Common myeloid progenitor, CD34-positive (primary cell): Measurements from ENCODE around the gene MTERF2.

Source experiments
- CTCF ChIA-PET: fragments of 350-600 bp; sonication (Branson Sonifier 250); formaldehyde crosslinking; loops from one replicate; lab custom pipeline; 2021; ENCODE audit warnings: antibody characterized with exemption; lab: Charles Lee
- POLR2A ChIA-PET: fragments of 350-600 bp; sonication (Branson Sonifier 250); formaldehyde crosslinking; loops from one replicate; lab custom pipeline; 2021; ENCODE audit warnings: antibody characterized with exemption; lab: Charles Lee
- DNase-seq, 3 donors: peaks; one replicate each; pipeline versions ENCODE4 v3.0.0 to v3.0.0-alpha.2; 2013
- H3K27ac ChIP-seq, 2 experiments: 1 replicate in 1 of 2; 2 replicates in 1 of 2; pipeline ENCODE4 v1.7.0; 2013; ENCODE audit warnings: inconsistent platforms in 2 of 2, low read length in 2 of 2, mild to moderate bottlenecking in 2 of 2, low read depth in 1 of 2, moderate library complexity in 1 of 2; ENCODE audit not compliant: severe bottlenecking in 2 of 2, insufficient read depth in 1 of 2, poor library complexity in 1 of 2
- H3K27me3 ChIP-seq, 5 experiments: replicated peaks in 2 of 5; 1 replicate in 3 of 5; 2 replicates in 2 of 5; pipeline versions ENCODE4 v1.6.1 to v1.7.0; 2013; ENCODE audit warnings: low read length in 4 of 5, mild to moderate bottlenecking in 2 of 5, moderate library complexity in 2 of 5, inconsistent platforms in 1 of 5; ENCODE audit not compliant: insufficient read depth in 5 of 5, control insufficient read depth in 4 of 5
- H3K36me3 ChIP-seq, 4 experiments: 1 replicate in 2 of 4; 2 replicates in 2 of 4; pipeline versions ENCODE4 v1.6.1 to v1.7.0; 2013; ENCODE audit warnings: low read length in 3 of 4, control low read depth in 1 of 4, mild to moderate bottlenecking in 1 of 4; ENCODE audit not compliant: control insufficient read depth in 4 of 4, insufficient read depth in 4 of 4
- H3K4me1 ChIP-seq, 4 experiments: 1 replicate in 3 of 4; 2 replicates in 1 of 4; pipeline versions ENCODE4 v1.6.1 to v1.7.1; 2013; ENCODE audit warnings: low read length in 3 of 4, mild to moderate bottlenecking in 3 of 4, control low read depth in 1 of 4, inconsistent platforms in 1 of 4, moderate library complexity in 1 of 4; ENCODE audit not compliant: control insufficient read depth in 4 of 4, insufficient read depth in 4 of 4; ENCODE audit errors: control extremely low read depth in 1 of 4
- H3K4me3 ChIP-seq, 7 experiments: 1 replicate in 4 of 7; 2 replicates in 3 of 7; pipeline versions ENCODE4 v1.5.1 to v1.7.0; 2013; ENCODE audit warnings: mild to moderate bottlenecking in 7 of 7, low read length in 6 of 7, moderate library complexity in 6 of 7, inconsistent platforms in 2 of 7, low read depth in 2 of 7, control low read depth in 1 of 7; ENCODE audit not compliant: insufficient read depth in 4 of 7, control insufficient read depth in 1 of 7; ENCODE audit errors: extremely low read depth in 1 of 7
- H3K9me3 ChIP-seq, 5 experiments: 1 replicate in 4 of 5; 2 replicates in 1 of 5; pipeline versions ENCODE4 v1.6.1 to v1.7.1; 2013; ENCODE audit warnings: low read length in 4 of 5, mild to moderate bottlenecking in 2 of 5, inconsistent platforms in 1 of 5, low read depth in 1 of 5, moderate library complexity in 1 of 5; ENCODE audit not compliant: control insufficient read depth in 4 of 5, insufficient read depth in 2 of 5; ENCODE audit errors: control extremely low read depth in 1 of 5
- WGBS: methylation state at CpG from one replicate; pipeline ENCODE4 v1.1.5; 2013; ENCODE audit not compliant: insufficient coverage; 5-methylcytosine and 5-hydroxymethylcytosine counted together

Gene MTERF2

DNA sequence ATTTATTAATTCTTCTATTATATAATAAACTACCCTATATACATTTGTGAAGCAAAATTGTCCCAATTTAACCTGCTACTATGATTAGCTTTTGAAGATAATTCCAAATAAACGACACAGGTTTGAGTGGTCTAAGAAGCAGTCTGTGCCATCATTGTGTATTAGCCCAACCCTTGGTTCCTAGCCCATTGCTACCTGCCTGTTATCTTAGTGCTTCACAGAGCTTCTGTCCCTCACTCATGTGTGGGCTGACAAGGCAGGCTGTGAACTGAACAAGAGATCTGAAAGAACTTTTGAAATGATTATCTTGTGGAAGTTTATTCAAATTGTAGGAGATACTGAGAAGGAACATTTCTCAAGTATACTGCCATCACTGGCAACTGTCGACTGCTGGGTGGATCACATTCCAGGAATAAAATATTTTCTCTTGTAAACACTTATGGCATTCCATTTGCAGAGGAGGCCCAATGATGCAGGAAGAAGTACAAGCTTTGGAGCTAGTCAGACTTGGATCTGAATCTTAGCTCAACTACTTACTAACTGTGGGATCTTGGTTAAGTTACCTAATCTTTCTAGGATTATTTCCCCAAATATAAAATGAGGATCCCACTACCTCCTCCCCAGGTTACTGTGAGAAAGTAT lies 7.8 kb upstream of the MTERF2 start:
- ChIA-PET POLR2A (no interaction called here), CTCF (interaction anchor here (0.8 kb wide), 1 partner anchor 25 kb away, joined by 3 read pairs; no protein-coding TSS in a partner anchor)
- peaks cover 3 to 18% (median 6%) of the 10 kb centered on the region in 4 experiments for H3K36me3 ChIP-seq
- no peak overlapping the region for H3K27ac ChIP-seq
- 100% methylated on average over 2 of the region's 2 CpGs for WGBS
- no peaks in the 10 kb centered on the region for H3K9me3 ChIP-seq
- no peaks in the 10 kb centered on the region for H3K4me1 ChIP-seq
- no peak for DNase-seq
- no peaks in the 10 kb centered on the region for H3K27me3 ChIP-seq
- H3K4me3 ChIP-seq: no peak overlapping the region

DNA sequence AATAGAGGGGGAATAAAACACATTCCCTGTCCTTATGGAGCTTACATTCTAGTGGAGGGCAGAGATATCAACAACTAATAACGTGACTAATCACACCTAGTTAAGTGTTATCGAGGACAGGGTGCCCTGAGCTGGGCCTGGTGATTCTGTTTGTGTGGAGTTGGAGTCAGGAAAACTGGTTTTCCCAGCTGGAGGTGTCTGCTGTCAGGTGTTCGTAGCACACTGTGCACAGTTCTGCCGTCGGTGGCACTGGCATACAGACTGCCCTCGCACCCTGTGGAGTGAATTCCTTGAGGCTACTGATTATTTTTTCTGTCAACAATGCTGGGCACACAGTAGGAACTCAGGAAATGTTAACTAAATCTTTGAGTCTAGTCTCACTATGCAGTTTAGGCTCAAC lies 900 bp upstream of the MTERF2 start:
- Histone ChIP-seq H3K4me3 (peak overlapping the region in 1 of 7 experiments; percentile 87), H3K9me3 (no peaks in the 10 kb centered on the region), H3K27me3 (no peaks in the 10 kb centered on the region), H3K36me3 (peaks cover 0 to 6% (median 0%) of the 10 kb centered on the region in 4 experiments), H3K27ac (no peak overlapping the region), H3K4me1 (peaks cover 3 to 17% (median 8%) of the 10 kb centered on the region in 4 experiments)
- ChIA-PET CTCF (interaction anchor here (1.6 kb wide), 1 partner anchor 10 kb away, joined by 4 read pairs; no protein-coding TSS in a partner anchor), POLR2A (no interaction called here)
- DNase-seq: no peak
- 88% methylated on average over 6 of the region's 6 CpGs for WGBS

GRCh38 chr12:106986135-106986534 lies 811 bp downstream of the MTERF2 start:
- Histone ChIP-seq H3K36me3 (peaks cover 0 to 6% (median 0%) of the 10 kb centered on the region in 4 experiments), H3K27ac (peak overlapping the region in 1 of 2 experiments; percentile 74), H3K4me3 (peak overlapping the region in 6 of 7 experiments; percentile 78 to 87 (median 82)), H3K9me3 (no peaks in the 10 kb centered on the region), H3K27me3 (no peaks in the 10 kb centered on the region), H3K4me1 (peaks cover 3 to 17% (median 8%) of the 10 kb centered on the region in 4 experiments)
- 33% methylated on average over 3 of the region's 4 CpGs for WGBS
- ChIA-PET POLR2A (interaction anchor here (0.5 kb wide), 1 partner anchor 70 kb away, joined by 3 read pairs; no protein-coding TSS in a partner anchor), CTCF (interaction anchor here (1.4 to 1.6 kb wide), 2 partner anchors 8 to 13 kb away, joined by 4 to 5 read pairs; no protein-coding TSS in a partner anchor)
- DNase-seq: no peak

DNA sequence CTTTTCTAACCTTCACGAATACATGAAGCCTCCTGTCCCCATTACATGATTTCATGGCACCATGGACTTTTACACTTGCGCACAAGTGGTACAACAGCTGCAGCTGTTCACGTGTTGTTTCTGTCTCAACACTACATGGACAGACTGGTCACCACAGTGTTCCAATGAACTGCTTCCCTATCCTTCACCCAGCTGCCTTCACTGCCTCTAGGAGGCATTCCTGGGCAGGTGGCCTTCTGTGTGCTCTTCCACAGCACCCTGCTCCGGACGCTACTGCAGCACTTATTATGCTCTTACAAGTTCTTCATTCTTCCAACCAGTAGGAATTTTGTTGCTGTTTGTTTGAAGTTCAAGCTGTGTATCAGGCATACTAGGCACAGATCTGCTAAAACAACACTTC lies 1.5 kb downstream of the MTERF2 start:
- CTCF ChIA-PET: interaction anchor here (1.8 kb wide), 1 partner anchor 19 kb away, joined by 4 read pairs; no protein-coding TSS in a partner anchor
- WGBS: 100% methylated on average over 3 of the region's 5 CpGs
- H3K27ac ChIP-seq: peak overlapping the region in 1 of 2 experiments; percentile 7

GRCh38 chr12:106984588-106985137 lies 2.3 kb downstream of the MTERF2 start:
- Histone ChIP-seq H3K4me1 (peaks cover 3 to 17% (median 10%) of the 10 kb centered on the region in 4 experiments), H3K4me3 (no peak overlapping the region), H3K36me3 (peaks cover 0 to 6% (median 0%) of the 10 kb centered on the region in 4 experiments), H3K27me3 (no peaks in the 10 kb centered on the region), H3K27ac (no peak overlapping the region), H3K9me3 (no peaks in the 10 kb centered on the region)
- DNase-seq: peak in 2 of 3 donors; percentile 28 to 49
- POLR2A ChIA-PET: no interaction called here
- CTCF ChIA-PET: interaction anchor here (1.8 kb wide), 1 partner anchor 19 kb away, joined by 4 read pairs; no protein-coding TSS in a partner anchor
- 97% methylated on average over 6 of the region's 6 CpGs for WGBS

More for the DNA sequence above, 1.5 kb downstream of the MTERF2 start:
- DNase-seq: no peak
- peaks cover 0 to 6% (median 0%) of the 10 kb centered on the region in 4 experiments for H3K36me3 ChIP-seq
- H3K4me1 ChIP-seq: peaks cover 3 to 17% (median 10%) of the 10 kb centered on the region in 4 experiments
- POLR2A ChIA-PET: interaction anchor here (0.6 kb wide), 1 partner anchor 627 kb away, joined by 3 read pairs; no protein-coding TSS in a partner anchor
- H3K4me3 ChIP-seq: no peak overlapping the region
- H3K9me3 ChIP-seq: no peaks in the 10 kb centered on the region
- no peaks in the 10 kb centered on the region for H3K27me3 ChIP-seq

GRCh38 chr12:106982229-106982628 lies 4.7 kb downstream of the MTERF2 start:
- ChIA-PET CTCF (no interaction called here), POLR2A (no interaction called here)
- H3K27ac ChIP-seq: no peak overlapping the region

More at GRCh38 chr12:106982229-106982628, 4.7 kb downstream of the MTERF2 start:
- Histone ChIP-seq H3K4me3 (no peak overlapping the region), H3K36me3 (peaks cover 0 to 6% (median 1%) of the 10 kb centered on the region in 4 experiments), H3K27me3 (no peaks in the 10 kb centered on the region), H3K4me1 (peaks cover 3 to 14% (median 9%) of the 10 kb centered on the region in 4 experiments), H3K9me3 (no peaks in the 10 kb centered on the region)
- no CpG with 5 or more reads among the region's 1 CpG for WGBS
- DNase-seq: no peak
